ENCODE results near the gene CMIP.

- TF ChIP-seq FOXM1 (IDR thresholded peaks at IDR 0.05; ENCODE audit: borderline replicate concordance) (no peak), SUZ12 (IDR thresholded peaks at IDR 0.05) (no peak), NFRKB (IDR thresholded peaks at IDR 0.05) (no peak), FOXA1 (IDR thresholded peaks at IDR 0.05) (no peak), BHLHE40 (IDR thresholded peaks at IDR 0.05; ENCODE audit: borderline replicate concordance) (no peak), TARDBP (IDR thresholded peaks at IDR 0.05) (no peak), FOXK2 (IDR thresholded peaks at IDR 0.05) (no peak), ELF4 (IDR thresholded peaks at IDR 0.05) (no peak), SP1 (IDR thresholded peaks at IDR 0.05) (no peak), ARNT (IDR thresholded peaks at IDR 0.05) (no peak), ZNF384 (IDR thresholded peaks at IDR 0.05) (no peak), LEF1 (IDR thresholded peaks at IDR 0.05; ENCODE audit: borderline replicate concordance) (no peak), CTBP1 (IDR thresholded peaks at IDR 0.05; ENCODE audit: borderline replicate concordance) (no peak), HDGF (IDR thresholded peaks at IDR 0.05; ENCODE audit: borderline replicate concordance) (no peak)
Measured at GRCh38 chr16:81516478-81517149, 72.0 kb downstream of the CMIP start.
